DMS 273 (cell line): ENCODE results near the gene RAB7A.
"Not testable (repeated sequence)": the region's sequence is repeated elsewhere in the genome, so short reads cannot be mapped to it uniquely, and the experiment has no call there.

Experiments used
- DNase-seq: peaks from one replicate; lab custom pipeline; 2025; ENCODE audit not compliant: unreplicated experiment; lab: John Stamatoyannopoulos, UW

RAB7A gene

DNA sequence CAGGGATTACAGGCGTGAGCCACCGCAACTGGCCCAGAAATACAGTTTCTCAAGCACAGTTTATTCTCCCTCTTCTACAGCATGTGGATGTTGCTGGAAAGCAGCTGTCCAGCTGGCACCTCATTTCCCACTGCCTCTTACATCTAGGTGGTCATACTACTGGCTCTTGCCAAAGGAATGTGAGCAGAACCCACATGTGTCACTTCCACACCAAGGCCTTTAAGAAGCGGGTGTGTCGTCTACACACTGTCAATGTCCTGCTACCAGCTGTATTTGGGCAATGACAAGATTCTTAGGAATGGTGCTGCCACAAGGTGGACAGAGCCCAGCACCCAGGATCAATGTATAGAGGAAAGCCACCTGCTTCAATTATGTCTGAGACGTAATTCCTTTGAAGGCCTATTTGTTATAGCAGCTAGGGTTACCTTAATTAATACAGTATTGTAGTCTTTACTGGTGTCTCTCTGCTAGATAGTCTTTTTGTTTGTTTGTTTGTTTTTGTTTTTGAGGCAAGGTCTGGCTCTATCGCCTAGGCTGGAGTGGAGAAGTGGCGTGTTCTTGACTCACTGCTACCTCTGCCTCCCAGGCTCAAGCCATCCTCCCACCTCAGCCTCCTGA is 15.1 kb upstream of the RAB7A start:
- DNase-seq, result no peak

DNA sequence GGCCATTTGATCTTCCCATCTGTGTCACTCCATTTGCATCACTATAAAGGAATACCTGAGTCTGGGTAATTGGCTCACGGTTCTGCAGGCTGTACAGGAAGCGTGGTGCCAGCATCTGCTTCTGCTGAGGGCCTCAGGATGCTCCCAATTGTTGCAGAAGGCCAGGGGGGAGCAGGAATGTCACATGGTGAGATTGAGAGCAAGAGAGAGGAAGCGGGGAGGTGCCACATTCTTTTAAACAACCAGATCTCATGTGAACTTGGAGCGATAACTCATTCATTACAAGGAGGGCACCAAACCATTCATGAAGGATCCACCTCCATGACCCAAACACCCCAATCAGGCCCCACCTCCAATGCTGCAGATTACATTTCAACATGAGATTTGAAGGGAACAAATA is 13.1 kb upstream of the RAB7A start:
- no peak for DNase-seq

DNA sequence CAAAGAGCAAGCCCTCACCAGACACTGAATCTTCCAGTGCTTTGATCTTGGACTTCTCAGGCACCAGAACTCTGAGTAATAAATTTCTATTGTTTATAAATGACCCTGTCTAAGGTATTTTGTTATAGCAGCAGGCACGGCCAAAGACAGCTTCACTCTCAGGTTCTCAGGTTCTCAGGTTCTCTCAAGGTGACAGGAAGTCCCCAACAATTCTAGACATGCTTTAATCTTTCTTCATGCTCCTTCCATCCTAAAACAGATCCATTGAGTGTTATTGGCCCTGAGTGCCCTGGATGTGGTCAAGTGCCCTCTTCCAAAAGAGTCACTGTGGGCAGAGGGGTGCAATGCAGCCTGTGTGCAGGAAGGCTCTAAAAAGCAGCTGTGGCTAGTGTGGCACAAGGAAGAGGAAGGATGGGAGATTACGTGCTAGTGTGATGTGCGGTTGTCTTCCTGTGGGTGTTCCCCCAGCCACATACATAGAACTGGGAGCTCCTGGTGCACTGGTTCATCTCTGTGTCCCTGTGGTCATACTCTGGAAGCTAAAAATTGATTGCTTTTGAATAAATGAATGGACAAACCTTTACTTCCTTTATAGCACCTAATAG is 11.0 kb upstream of the RAB7A start:
- DNase-seq, result no peak

DNA sequence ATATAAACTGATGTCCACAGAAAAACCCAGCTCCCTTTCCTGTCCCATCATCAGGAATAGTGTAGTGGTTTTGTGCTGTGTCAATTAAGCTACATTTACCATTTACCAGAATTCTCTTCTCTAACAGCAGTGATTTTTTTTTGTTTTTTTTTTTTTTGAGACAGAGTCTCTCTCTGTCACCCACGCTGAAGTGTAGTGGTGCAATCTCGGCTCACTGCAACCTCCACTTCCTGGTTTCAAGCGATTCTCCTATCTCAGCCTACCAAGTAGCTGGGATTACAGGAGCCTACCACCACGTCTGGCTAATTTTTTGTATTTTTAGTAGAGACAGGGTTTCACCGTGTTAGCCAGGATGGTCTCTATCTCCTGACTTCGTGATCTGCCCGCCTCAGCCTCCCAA is 7.1 kb upstream of the RAB7A start:
- not testable (repeated sequence) for DNase-seq

DNA sequence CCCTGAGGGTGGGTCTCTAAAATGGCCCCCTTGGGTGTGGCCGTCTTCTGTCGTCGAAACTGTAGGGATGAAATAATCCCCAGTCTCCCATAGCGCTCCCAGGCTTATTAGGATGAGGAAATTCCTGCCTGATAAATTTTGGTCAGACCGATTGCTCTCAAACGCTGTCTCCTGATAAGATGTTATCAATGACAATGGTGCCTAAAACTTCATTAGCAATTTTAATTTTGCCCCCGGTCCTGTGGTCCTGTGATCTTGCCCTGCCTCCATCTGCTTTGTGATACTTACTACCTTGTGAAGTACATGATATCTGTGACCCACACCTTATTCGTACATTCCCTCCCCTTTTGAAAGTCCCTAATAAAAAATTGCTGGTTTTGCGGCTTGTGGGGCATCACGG is 5.1 kb upstream of the RAB7A start:
- DNase-seq, result no peak

DNA sequence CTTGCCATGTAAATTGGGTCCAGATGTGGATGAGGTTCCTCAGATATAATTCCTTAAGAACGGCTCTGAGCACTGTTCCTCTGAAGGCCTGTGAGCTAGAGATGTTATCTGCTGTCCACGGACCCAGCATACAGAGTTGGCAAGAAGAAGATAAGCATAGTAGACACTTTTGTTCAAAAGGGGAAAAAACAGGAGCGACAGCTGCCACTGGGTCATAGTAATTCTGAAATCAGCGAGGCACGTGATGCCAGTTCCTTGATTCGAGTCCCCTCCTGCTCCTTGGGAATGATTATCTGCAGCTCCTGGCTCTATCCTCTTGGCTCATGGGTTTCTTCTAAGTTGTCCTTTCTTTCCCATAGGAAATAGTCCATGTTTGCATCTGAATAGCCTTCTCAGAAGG is 2.5 kb upstream of the RAB7A start:
- DNase-seq, result no peak

DNA sequence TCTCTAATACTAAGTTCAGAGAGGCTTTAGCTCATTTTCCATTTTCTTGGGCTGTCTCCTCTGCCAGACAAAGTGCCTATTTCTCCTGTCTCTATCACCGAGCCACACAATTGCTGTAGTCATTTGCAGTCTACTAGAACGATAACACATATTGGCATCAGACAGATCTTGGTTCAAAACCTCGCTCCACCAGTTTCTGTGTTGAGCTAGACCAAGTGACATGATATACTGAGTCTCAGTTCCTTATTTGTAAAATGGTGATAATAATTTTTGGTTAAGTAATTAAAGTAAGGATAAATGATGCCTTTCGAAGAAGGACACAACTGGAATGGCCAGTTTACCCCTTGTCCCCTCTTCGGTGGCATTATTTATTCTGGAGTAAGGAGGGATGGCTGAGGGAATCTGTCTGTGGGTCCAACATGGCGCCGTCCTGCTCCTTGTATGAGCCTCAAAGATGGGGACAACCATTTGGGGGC is 398 bp upstream of the RAB7A start:
- no peak for DNase-seq

DNA sequence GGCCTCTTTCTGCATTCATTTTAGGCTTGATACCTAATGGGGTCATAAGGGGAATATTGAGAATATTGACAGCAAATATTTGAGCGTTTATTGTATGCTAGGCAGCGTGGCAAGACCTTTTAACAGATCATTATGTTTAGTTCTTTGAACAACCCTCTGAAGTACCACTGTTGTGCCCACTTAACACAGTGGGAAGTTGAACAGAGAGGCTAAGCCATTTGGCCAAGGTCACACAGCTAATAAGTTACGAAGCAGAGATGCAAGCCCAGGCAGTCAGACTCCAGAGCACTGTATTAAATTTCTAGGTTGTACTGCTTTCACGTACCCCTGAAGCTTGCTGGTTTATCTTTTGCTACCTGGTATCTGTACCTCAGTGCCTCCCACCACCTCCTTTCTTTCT is 1.1 kb downstream of the RAB7A start:
- no peak for DNase-seq

DNA sequence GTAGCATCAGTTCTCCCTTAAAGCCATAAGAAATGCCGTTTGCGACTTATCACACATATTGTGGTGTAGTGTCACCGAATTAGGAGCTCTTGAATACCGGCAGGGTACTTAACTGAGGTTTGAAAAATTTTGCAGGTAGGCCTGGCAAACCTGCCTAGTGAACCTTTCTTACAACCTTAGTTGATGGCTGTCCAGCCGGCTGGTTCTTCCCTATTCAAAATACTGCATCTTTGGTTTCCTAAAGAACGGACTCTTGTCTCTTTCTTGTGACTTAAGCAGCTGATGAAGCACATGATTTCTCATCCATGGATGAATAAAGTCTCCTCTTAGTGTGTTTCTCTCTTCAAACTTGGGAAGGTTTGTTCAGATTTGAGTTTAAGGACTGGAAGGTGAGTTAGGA is 1.5 kb downstream of the RAB7A start:
- DNase-seq, result no peak

DNA sequence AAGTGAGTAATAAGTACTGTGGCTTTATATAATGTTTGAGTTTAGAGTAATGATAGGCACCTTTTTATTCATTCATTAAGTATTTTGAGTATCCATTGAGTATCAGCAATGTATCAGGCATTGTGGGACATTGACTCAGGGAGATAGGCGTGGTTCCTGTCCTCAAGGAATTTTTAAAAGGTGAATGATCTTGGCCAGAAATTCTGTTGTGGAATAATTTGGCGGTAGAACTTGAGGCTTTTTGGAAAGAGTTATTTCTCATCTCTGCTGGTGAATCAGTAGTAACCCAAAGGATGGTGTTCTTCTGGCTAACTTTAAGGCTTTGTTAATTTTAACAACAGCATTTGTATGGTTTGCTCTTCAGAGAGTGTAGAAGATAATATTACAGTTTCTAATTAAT is 2.0 kb downstream of the RAB7A start:
- no peak for DNase-seq

DNA sequence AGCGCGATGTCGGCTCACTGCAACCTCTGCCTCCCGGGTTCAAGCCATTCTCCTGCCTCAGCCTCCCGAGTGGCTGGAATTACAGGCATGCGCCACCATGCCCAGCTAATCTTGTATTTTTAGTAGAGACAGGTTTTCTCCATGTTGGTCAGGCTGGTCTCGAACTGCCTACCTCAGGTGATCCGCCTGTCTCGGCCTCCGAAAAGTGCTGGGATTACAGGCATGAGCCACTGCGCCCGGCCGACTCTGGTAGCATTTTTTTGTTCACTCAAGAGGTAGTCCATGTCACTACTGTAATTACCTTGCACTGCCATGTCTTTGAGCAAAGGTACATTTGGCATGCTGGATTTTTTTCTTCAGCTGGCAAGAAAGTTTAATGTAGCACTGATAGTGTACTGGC is 2.5 kb downstream of the RAB7A start:
- DNase-seq, result not testable (repeated sequence)

DNA sequence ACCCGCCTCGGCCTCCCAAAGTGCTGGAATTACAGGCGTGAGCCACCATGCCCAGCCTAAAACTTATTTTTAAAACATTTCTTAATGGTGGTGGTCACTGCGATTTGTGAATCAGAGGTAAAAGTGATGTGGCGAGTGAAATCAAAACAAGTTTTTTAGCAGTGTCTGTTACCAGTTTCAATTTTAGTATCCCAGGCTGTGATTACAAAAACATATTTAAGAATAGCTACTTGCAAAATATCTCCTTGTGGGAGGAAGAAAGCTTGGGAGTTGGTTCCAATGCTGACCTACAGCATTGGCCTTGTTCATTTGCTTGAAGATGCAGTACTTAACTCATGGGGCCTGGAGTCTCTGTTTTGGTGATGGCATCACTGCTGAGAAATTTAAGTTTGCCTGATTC is 4.5 kb downstream of the RAB7A start:
- no peak for DNase-seq

DNA sequence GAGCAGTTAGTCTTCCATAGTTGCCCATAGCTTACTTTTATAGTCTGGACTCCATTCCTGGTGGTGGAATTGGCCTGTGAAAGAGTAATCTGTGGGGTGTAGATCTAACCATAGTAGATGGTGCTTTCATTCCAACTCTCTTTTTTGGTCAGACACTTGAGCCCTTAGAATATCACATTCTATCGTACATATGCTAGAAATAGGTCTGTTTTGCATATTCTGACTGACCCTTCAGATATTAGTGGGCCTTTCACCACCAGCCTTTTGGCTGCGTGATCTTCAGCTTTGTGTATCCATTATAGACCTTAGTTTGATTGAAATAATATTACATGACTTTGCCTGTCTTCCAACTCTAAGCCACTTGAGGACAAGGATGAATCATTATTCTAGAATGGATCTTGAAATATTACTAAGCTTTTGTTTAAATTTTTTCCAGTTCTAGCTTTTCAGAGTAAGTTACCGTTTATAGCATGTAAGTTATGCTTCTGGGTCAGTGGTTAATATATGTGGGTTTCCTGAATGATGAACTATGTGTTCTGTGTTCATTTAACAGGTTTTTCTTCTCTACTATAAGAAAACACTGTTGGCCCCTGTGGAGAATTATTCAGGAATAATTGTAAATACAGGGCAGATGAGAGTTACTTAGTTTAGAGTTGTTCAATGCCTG is 8.7 kb downstream of the RAB7A start:
- DNase-seq, result no peak

DNA sequence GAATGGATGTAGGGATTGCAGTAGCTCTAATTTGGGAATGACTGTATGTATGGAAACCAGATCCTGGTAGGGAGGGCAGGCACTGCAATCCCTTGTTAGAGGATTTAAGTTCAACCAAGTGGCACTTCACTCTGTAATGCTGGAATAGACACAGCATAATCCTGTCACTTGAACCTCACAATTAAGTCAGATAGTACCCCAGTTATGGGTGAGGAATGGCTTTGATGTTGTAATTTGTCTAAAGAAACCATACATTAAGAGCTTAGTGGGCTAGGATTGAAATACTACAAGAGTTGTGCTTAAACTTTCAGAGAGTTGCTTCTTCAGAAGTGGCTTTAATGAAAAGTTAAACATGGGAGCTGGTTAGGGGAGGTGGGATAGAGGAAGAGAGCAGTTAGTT is 9.3 kb downstream of the RAB7A start:
- DNase-seq, result no peak

DNA sequence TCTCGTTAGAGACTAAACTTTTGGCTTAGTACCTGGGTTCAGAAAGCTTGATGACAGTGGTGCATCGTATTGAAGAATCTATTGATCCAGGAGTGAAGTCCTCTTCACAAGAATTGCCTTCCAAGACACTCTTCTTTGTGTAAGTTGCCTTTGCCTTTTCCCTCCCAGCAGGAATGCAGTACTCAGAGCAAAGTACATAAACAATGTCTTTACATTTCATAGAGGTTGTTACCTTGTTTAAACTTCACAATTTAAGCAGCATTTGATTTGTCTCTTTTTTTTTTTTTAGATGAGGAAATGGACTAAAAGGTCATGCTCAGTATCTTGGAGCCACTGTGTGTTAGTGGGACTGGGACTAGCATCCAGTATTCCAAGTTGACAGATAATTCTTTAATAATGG is 9.9 kb downstream of the RAB7A start:
- DNase-seq, result no peak

DNA sequence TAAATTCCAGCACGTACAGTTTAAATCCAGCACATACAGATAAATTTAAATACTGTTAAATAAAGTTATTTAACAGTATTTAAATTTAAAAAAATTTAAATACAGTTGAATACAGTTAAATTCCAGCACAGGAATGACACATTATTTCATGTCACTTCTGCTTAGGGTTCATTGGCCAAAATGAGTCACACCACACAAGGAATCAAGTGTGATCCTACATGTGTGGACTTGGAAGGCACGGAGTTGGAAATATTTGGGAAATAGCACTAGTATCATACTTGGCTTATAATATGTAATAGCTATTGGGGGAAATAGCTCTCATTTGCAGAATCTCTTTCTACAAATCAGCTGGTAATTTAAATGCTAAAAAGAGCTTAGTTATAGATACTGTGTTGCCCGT is 10.6 kb downstream of the RAB7A start:
- no peak for DNase-seq

DNA sequence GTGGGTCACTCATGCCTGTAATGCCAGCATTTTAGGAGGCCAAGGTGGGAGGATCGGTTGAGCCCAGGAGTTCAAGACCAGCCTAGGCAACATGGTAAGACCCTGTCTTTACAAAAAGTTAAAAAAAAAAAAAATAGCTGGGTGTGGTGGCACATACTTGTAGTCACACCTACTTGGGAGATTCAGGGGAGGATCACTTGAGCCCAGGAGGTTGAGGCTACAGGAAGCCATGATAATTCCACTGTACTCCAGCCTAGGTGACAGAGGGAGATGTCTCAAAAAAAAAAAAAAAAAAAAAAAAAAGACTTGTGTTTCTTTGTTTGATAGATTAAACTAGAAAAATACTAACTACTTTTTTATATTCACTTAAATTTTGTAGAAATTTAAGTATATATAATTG is 14.6 kb downstream of the RAB7A start:
- DNase-seq, result no peak

DNA sequence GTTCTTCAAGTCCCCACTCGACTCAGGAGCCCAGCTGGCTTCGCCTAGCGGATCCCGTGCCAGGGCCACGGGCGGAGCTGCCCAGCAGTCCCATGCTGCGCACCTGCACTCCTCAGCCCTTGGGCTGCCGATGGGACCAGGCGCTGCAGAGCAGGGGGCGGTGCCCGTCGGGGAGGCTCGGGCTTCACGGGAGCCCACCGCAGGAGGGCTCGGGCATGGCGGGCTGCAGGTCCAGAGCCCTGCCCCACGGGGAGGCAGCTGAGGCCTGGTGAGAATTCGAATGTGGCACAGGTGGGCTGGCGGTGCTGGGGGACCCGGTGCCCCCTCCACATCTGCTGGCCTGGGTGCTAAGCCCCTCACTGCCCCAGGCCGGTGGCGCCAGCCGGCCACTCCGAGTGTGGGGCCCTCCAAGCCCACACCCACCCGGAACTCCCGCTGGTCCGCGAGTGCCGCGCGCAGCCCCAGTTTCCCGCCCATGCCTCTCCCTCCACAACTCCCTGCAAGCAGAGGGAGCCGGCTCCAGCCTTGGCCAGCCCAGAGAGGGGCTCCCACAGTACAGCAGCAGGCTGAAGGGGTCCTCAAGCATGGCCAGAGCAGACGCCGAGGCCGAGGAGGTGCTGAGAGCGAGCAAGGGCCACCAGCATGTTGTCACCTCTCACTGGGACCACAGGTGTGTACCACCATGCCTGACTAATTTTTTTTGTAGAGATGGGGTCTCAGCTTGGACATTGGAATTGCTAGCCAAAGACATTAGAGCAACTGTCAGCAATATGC is 17.0 kb downstream of the RAB7A start:
- no peak for DNase-seq

DNA sequence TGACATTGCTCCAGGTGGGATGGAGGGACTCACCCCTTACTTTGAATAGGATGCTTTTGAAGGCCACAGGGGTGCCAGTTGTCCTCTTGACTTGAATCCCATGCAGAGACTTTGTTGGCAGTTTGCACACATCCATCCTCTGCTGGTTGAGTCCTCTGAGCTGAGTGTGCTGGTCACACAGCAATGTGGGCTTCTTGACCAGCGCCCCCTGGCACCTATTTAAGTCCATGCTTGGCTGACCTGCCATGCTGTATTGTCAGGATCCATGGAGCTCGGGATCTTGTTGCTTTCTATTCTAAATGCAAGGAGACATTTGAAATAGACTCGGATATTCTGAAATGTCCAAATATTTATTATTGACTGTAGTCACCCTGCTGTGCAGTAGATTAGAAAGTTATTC is 19.8 kb downstream of the RAB7A start:
- no peak for DNase-seq

DNA sequence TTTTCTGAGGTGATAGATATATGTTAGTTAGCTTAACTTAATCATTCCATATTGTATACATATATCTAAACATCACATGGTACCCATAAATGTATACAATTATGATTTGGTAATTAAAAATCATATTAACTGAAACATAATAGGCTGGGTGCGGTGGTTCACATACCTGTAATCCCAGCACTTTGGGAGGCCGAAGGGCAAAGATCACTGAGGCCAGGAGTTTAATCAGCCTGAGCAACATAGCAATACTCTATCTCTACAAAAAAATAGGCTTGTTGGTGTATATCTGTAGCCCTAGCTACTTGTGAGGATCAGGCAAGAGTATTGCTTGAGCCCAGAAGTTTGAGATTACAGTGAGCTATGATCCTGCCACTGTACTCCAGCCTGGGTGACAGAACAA is 20.9 kb downstream of the RAB7A start:
- no peak for DNase-seq

DNA sequence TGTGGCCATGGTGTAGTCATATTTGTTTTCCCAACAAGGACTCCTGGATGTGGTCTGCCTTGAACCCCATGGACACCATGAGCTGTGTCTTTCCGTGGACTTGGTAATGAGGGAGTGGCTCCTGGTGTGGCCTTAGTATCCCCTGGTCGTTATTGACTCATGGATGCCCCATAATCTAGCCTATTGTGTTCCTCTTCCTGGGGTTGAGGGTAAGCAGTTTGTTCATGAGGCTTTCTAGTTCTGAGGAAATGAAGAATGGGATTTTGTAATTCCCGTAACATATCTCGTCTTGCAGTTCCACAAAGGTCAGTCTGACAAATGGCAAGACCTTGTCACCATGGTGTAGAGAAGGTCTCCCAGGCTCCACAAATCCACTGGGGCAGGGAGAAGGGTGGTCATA is 22.6 kb downstream of the RAB7A start:
- no peak for DNase-seq

DNA sequence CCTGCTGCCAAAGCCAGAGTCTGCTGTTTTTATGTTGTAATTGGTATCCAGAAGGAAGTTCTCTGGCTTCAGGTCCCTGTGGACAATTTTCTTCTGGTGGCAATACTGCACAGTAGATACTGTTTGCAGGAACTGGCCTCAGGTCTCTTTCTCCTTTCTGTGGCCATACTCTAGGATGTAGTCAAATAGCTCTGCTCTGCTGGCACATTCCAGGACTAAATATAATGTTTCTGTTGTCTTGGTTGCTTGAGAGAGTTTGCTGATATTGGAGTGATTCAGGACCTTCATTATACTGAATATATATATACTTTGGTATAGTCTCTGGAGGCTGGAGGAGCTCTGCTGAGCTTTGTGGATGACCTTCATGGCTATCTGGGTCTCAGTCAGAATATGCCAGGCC is 23.1 kb downstream of the RAB7A start:
- DNase-seq, result no peak
